Stimulated activated CD8-positive, alpha-beta memory T cell treated with anti-CD3 and anti-CD28 coated beads, Interleukin-2, amount 100 ng/mL, for 48 hours (primary cell): ENCODE measurements around the gene IP6K2.
"Not testable (repeated sequence)": the region's sequence is repeated elsewhere in the genome, so short reads cannot be mapped to it uniquely, and the experiment has no call there.

Source experiments
- DNase-seq, 2 donors: peaks; one replicate each; pipeline ENCODE4 v3.0.0-alpha.2; 2020; ENCODE audit warnings: low read depth in 2 of 2

IP6K2 gene

GRCh38 chr3:48727511-48727910, 10.5 kb upstream of the IP6K2 start:
- DNase-seq = no peak

GRCh38 chr3:48725185-48725855, 8.3 kb upstream of the IP6K2 start:
- not testable (repeated sequence) for DNase-seq

GRCh38 chr3:48723725-48724124, 6.7 kb upstream of the IP6K2 start:
- DNase-seq = no peak

- DNase-seq = not testable (repeated sequence)
These were observed 6.3 kb upstream of the IP6K2 start for GRCh38 chr3:48723293-48723692.

- DNase-seq = no peak
These were observed 476 bp downstream of the IP6K2 start for GRCh38 chr3:48716508-48716981.

GRCh38 chr3:48715174-48715800, 1.7 kb downstream of the IP6K2 start:
- DNase-seq = no peak

- DNase-seq = no peak
These were observed 5.3 kb downstream of the IP6K2 start for GRCh38 chr3:48711727-48712126.

GRCh38 chr3:48709051-48709461, 8.0 kb downstream of the IP6K2 start:
- DNase-seq = no peak

- DNase-seq = no peak
These were observed 8.5 kb downstream of the IP6K2 start for GRCh38 chr3:48708481-48708889.

GRCh38 chr3:48707157-48707556, 9.9 kb downstream of the IP6K2 start:
- DNase-seq = no peak

- no peak for DNase-seq
These were observed 14.6 kb downstream of the IP6K2 start for GRCh38 chr3:48702320-48702920.

- no peak for DNase-seq
These were observed 16.2 kb downstream of the IP6K2 start for GRCh38 chr3:48700731-48701405.

GRCh38 chr3:48698891-48699290, 18.1 kb downstream of the IP6K2 start:
- no peak for DNase-seq

- no peak for DNase-seq
These were observed 19.1 kb downstream of the IP6K2 start for GRCh38 chr3:48697952-48698351.

GRCh38 chr3:48696601-48697000, 20.4 kb downstream of the IP6K2 start:
- DNase-seq = no peak

- DNase-seq = no peak
These were observed 20.9 kb downstream of the IP6K2 start for GRCh38 chr3:48696156-48696555.

GRCh38 chr3:48695393-48695753, 21.6 kb downstream of the IP6K2 start:
- DNase-seq = no peak

- no peak for DNase-seq
These were observed 22.2 kb downstream of the IP6K2 start for GRCh38 chr3:48694610-48695392.

- DNase-seq = no peak
These were observed 23.2 kb downstream of the IP6K2 start for GRCh38 chr3:48693826-48694225.

- no peak for DNase-seq
These were observed 24.5 kb downstream of the IP6K2 start for GRCh38 chr3:48692551-48692950.

- DNase-seq = no peak
These were observed 26.1 kb downstream of the IP6K2 start for GRCh38 chr3:48690846-48691458.
